Measurements from ENCODE around the gene SERGEF.

SERGEF gene

DNA sequence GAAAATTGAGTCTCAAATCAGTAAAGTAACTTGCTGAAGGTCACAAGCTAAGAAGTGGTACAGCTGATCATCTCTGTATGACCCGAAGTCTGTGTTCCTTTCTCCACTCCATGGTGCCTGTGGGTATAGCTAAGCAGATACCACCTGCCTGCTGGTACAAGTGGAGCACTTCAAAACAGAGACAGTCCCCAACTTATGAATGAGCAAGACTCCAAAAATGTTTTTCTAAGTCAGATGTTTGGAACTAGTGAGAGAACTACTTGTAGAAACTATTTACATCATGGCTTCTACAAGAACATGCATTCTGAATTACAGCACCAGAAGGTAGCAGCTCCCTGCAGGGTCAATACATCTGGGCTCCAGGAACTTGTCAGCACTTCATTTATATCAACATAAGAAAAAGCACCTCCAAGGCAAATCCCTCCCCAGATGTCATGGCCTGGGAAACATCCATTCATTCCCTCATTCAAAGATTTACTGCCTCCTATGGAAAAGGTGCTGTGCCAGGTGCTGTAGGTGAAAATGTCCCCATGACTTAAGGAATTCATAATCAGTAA lies 94.7 kb downstream of the SERGEF start:
- TF ChIP-seq, protein P1, sequence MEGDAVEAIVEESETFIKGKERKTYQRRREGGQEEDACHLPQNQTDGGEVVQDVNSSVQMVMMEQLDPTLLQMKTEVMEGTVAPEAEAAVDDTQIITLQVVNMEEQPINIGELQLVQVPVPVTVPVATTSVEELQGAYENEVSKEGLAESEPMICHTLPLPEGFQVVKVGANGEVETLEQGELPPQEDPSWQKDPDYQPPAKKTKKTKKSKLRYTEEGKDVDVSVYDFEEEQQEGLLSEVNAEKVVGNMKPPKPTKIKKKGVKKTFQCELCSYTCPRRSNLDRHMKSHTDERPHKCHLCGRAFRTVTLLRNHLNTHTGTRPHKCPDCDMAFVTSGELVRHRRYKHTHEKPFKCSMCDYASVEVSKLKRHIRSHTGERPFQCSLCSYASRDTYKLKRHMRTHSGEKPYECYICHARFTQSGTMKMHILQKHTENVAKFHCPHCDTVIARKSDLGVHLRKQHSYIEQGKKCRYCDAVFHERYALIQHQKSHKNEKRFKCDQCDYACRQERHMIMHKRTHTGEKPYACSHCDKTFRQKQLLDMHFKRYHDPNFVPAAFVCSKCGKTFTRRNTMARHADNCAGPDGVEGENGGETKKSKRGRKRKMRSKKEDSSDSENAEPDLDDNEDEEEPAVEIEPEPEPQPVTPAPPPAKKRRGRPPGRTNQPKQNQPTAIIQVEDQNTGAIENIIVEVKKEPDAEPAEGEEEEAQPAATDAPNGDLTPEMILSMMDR (IDR thresholded peaks at IDR 0.05; ENCODE audit: insufficient read depth, low read length, missing control alignments), result no peak
- ChIA-PET CTCF (no interaction called here), POLR2A (no interaction called here)
- no peak overlapping the region for H3K4me3 ChIP-seq (ENCODE audit: low read depth, low read length)
- DNase-seq (ENCODE audit: low read depth, low spot score), result no peak

- no peak overlapping the region for H3K4me3 ChIP-seq (ENCODE audit: low read depth, low read length)
- POLR2A ChIA-PET, result no interaction called here
- TF ChIP-seq, protein P1 (IDR thresholded peaks at IDR 0.05; ENCODE audit: insufficient read depth, low read length, missing control alignments), result no peak
- CTCF ChIA-PET, result no interaction called here
- no peak for DNase-seq (ENCODE audit: low read depth, low spot score)
These were observed 95.3 kb downstream of the SERGEF start for GRCh38 chr11:17917556-17917955.

GRCh38 chr11:17915500-17916143 lies 97.2 kb downstream of the SERGEF start:
- TF ChIP-seq, protein P1 (IDR thresholded peaks at IDR 0.05; ENCODE audit: insufficient read depth, low read length, missing control alignments), result no peak
- CTCF ChIA-PET, result no interaction called here
- DNase-seq (ENCODE audit: low read depth, low spot score), result no peak
- POLR2A ChIA-PET, result interaction anchor here (0.7 kb wide), 1 partner anchor 18 kb away, joined by 3 read pairs; no protein-coding TSS in a partner anchor
- no peak overlapping the region for H3K4me3 ChIP-seq (ENCODE audit: low read depth, low read length)

DNA sequence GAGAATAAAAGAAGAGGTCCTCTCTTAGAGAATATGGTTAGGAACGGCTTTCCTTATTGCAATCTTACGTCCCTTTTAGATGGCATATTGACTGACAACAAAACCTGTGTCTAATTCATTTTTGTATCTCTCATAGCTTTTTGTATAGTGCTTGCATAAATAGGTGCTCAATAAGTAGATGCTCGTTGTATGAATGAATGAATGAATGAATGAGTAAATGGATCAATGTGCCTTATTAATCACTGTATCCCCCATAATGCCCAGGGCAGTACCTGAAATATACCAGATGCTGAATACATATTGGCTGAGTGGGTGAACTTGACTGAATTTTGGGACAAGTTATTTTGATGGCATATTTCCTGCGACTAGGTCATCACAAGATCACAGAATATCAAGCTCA lies 97.9 kb downstream of the SERGEF start:
- ChIA-PET POLR2A (no interaction called here), CTCF (no interaction called here)
- H3K4me3 ChIP-seq (ENCODE audit: low read depth, low read length), result no peak overlapping the region
- DNase-seq (ENCODE audit: low read depth, low spot score), result no peak
- TF ChIP-seq, protein P1 (IDR thresholded peaks at IDR 0.05; ENCODE audit: insufficient read depth, low read length, missing control alignments), result no peak

DNA sequence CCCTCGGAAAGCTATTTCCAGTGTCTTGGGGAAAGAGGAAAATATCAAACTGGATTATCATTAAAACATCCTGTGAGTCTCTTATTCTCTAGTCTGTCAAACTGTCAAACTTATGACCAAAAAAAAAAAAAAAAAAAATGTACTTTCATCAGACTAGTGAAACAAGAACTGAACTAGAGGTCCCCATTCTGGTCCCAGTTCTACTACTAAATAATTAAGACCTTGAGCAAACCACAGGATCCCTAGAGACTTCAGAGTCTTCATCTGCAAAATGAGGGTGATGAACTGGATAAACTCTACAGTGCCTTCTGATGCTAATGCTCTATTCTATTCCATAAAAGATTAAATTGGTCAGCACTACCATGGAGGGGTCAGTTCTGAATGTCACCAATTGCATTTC lies 105.8 kb downstream of the SERGEF start:
- ChIA-PET POLR2A (no interaction called here), CTCF (no interaction called here)
- no peak overlapping the region for H3K4me3 ChIP-seq (ENCODE audit: low read depth, low read length)
- no peak for DNase-seq (ENCODE audit: low read depth, low spot score)
- TF ChIP-seq, protein P1 (IDR thresholded peaks at IDR 0.05; ENCODE audit: insufficient read depth, low read length, missing control alignments), result no peak

DNA sequence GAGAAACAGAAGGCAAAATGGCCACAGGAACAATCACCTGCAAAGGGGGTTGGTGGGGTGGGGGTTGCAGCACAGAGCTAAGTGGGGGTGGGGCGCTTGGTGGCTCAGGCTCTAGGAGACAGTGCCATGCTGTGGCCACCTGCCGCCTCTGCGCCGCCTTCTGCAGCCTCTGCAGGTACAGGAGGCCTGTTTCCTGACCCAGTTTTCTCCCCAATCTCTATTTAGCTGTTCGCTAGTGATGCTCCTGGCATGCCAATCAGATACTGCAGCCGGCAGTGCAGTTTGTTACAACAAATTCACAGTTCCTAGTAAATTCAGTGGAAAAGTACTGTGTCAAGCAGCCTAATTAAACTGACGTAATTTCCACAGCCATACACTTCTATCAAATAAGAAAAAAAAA lies 106.4 kb downstream of the SERGEF start:
- TF ChIP-seq, protein P1 (IDR thresholded peaks at IDR 0.05; ENCODE audit: insufficient read depth, low read length, missing control alignments), result no peak
- ChIA-PET POLR2A (no interaction called here), CTCF (interaction anchor here (1.1 to 1.3 kb wide), 2 partner anchors 67 to 176 kb away, joined by 3 read pairs; no protein-coding TSS in a partner anchor)
- no peak for DNase-seq (ENCODE audit: low read depth, low spot score)
- no peak overlapping the region for H3K4me3 ChIP-seq (ENCODE audit: low read depth, low read length)

Data from AG04449 (cell line).